HepG2 (cell line): Measurements from ENCODE around the gene ANKRD34C. TPM values are rescaled to one million over a fixed set of nuclear protein-coding genes. Genes with fewer than 3 reads are reported as not detected.

Source experiments
- BRCA1 ChIP-seq: sonication (generic); formaldehyde crosslinking; IDR thresholded peaks from 2 replicates; pipeline ENCODE4 v1.4.0; 2020; ENCODE audit warnings: missing genetic modification reagents
- CENPT ChIP-seq: sonication (generic); formaldehyde crosslinking; IDR thresholded peaks from 2 replicates; pipeline ENCODE4 v1.8.0; 2022; ENCODE audit warnings: low read depth, mild to moderate bottlenecking, moderate library complexity, missing genetic modification reagents
- EED ChIP-seq: sonication (generic); formaldehyde crosslinking; IDR thresholded peaks from 2 replicates; pipeline ENCODE4 v1.5.0; 2020; ENCODE audit warnings: mild to moderate bottlenecking, missing genetic modification reagents
- FOSL1 ChIP-seq: sonication (generic); formaldehyde crosslinking; IDR thresholded peaks from 2 replicates; pipeline ENCODE4 v1.9.0; 2021; ENCODE audit warnings: missing genetic modification reagents, borderline replicate concordance
- KDM2A ChIP-seq: sonication (generic); formaldehyde crosslinking; IDR thresholded peaks from 2 replicates; pipeline ENCODE4 v1.4.0; 2020; ENCODE audit warnings: low read depth, missing genetic modification reagents, borderline replicate concordance
- MLLT10 ChIP-seq: sonication (generic); formaldehyde crosslinking; IDR thresholded peaks from 2 replicates; pipeline ENCODE4 v1.4.0; 2020; ENCODE audit warnings: missing genetic modification reagents
- MYC ChIP-seq: sonication (generic); formaldehyde crosslinking; IDR thresholded peaks from 2 replicates; pipeline ENCODE4 v1.9.0; 2021; ENCODE audit warnings: missing genetic modification reagents, borderline replicate concordance
- ZFY ChIP-seq: sonication (generic); formaldehyde crosslinking; IDR thresholded peaks from 2 replicates; pipeline ENCODE4 v1.4.0; 2020; ENCODE audit warnings: missing genetic modification reagents
- ZNF121 ChIP-seq: sonication (generic); formaldehyde crosslinking; IDR thresholded peaks from 2 replicates; pipeline ENCODE4 v1.5.0; 2020; ENCODE audit warnings: mild to moderate bottlenecking, missing genetic modification reagents
- ZNF251 ChIP-seq: sonication (generic); formaldehyde crosslinking; IDR thresholded peaks from 2 replicates; pipeline ENCODE4 v1.9.0; 2021; ENCODE audit warnings: mild to moderate bottlenecking, missing genetic modification reagents
- ZNF629 ChIP-seq: sonication (generic); formaldehyde crosslinking; conservative IDR thresholded peaks from 2 replicates; pipeline ENCODE4 v1.5.0; 2020; ENCODE audit warnings: missing genetic modification reagents
- ZNF652 ChIP-seq: IDR thresholded peaks from 2 replicates; pipeline ENCODE4 v1.6.1; 2016; ENCODE audit warnings: low read depth, borderline replicate concordance
- ZNF724P ChIP-seq: sonication (generic); formaldehyde crosslinking; IDR thresholded peaks from 2 replicates; pipeline ENCODE4 v1.8.0; 2022; ENCODE audit warnings: missing genetic modification reagents, borderline replicate concordance
- ZNF773 ChIP-seq: sonication (generic); formaldehyde crosslinking; IDR thresholded peaks from 2 replicates; pipeline ENCODE4 v1.4.0; 2020; ENCODE audit warnings: missing genetic modification reagents, borderline replicate concordance
- polyA plus RNA-seq, 8 experiments: library from polyadenylated mRNA; depleted of rRNA in 3 of 8; stranded (reverse) in 7 of 8; unstranded in 1 of 8; fragments of >200 nt; fragmentation: Illumina TruSeq in 4 of 8; extraction: Trizol in 4 of 8; gene quantifications; 2 replicates each; pipeline versions ENCODE4 v1.2.1 to v1.2.3, GENCODE V29; 2011 to 2016; ENCODE audit warnings: low read depth in 4 of 8, missing spikeins in 1 of 8, mixed read lengths in 1 of 8; ENCODE audit not compliant: insufficient read depth in 1 of 8
- total RNA-seq, 5 experiments: library from RNA; depleted of rRNA; stranded (reverse); fragments of >200 nt; fragmentation: Illumina TruSeq; extraction: Trizol; gene quantifications; 2 replicates each; pipeline ENCODE4 v1.2.3, GENCODE V29; 2016; ENCODE audit warnings: low read depth in 1 of 5
- TF ChIP-seq, protein P1 (sequence below): sonication (generic); formaldehyde crosslinking; IDR thresholded peaks from 2 replicates; pipeline ENCODE4 v1.5.1; 2020; ENCODE audit warnings: missing genetic modification reagents, mild to moderate bottlenecking, borderline replicate concordance
- TF ChIP-seq, protein P2 (sequence below): sonication (generic); formaldehyde crosslinking; conservative IDR thresholded peaks from 2 replicates; pipeline ENCODE4 v1.8.0; 2022; ENCODE audit warnings: mild to moderate bottlenecking, moderate library complexity, missing genetic modification reagents
- TF ChIP-seq, protein P3 (sequence below): sonication (generic); formaldehyde crosslinking; IDR thresholded peaks from 2 replicates; pipeline ENCODE4 v1.4.0; 2020; ENCODE audit warnings: mild to moderate bottlenecking, missing genetic modification reagents, borderline replicate concordance
- TF ChIP-seq, protein P4 (sequence below): sonication (generic); formaldehyde crosslinking; IDR thresholded peaks from 2 replicates; pipeline ENCODE4 v1.8.0; 2022; ENCODE audit warnings: missing genetic modification reagents, mild to moderate bottlenecking, borderline replicate concordance

Gene ANKRD34C
- total and polyA plus RNA-seq, 2 of the 13 experiments (the other 11 are each of a cell fraction or from before 2014, with no cell fraction given) = not detected

DNA sequence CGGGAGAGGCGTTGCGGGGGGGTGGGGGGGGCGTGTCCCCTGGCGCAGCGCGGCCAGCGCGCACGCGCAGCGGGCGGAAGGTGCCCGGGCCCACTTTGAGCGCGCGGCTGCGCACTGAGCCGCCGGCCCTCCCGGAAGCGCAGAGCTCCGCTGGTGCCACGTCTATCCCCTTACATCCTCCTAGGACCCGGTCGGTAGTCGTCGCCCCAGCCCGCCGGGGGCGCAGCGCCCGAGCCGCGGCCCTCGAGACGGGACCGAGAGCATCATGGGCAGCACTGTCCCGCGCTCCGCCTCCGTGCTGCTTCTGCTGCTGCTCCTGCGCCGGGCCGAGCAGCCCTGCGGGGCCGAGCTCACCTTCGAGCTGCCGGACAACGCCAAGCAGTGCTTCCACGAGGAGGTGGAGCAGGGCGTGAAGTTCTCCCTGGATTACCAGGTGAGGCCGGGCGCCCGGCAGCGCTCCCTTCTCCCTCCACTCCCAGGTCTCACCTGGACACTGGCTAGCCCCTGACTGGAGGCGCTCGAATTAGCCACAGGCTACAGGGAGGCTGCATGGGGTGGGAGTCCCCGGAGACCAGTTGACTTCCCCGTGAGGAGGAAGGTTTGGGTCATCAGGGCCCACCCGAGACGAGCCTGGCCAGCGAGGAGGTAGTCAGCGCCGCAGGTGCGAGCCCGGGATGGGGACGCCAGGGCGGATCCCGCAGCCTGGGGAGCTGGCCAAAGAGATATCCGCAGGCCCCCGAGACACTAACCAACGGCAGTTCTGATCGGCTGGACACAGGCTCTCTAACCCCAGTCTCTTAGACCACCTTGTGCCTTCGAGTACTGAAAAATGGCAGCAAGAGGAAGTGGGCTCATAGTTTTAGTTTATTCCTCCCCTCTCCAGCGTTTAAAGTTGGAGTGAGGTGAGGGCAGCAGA, 28.7 kb downstream of the ANKRD34C start, which contains the start of gene TMED3 (continued):
- no peak for TF ChIP-seq ZNF773 (CRISPR knock-in tag)
- TF ChIP-seq MLLT10 (CRISPR knock-in tag) = no peak
- TF ChIP-seq ZNF629 (CRISPR knock-in tag) = no peak
- no peak for TF ChIP-seq FOSL1
- peak; percentile 82 for TF ChIP-seq ZNF251 (CRISPR knock-in tag)
- TF ChIP-seq EED (CRISPR knock-in tag) = 0 out of 2 replicates have a peak, but pooled peaks have one; percentile 44
- 0 out of 2 replicates have a peak, but pooled peaks have one; percentile 43 for TF ChIP-seq BRCA1 (CRISPR knock-in tag)
- TF ChIP-seq, protein P1, sequence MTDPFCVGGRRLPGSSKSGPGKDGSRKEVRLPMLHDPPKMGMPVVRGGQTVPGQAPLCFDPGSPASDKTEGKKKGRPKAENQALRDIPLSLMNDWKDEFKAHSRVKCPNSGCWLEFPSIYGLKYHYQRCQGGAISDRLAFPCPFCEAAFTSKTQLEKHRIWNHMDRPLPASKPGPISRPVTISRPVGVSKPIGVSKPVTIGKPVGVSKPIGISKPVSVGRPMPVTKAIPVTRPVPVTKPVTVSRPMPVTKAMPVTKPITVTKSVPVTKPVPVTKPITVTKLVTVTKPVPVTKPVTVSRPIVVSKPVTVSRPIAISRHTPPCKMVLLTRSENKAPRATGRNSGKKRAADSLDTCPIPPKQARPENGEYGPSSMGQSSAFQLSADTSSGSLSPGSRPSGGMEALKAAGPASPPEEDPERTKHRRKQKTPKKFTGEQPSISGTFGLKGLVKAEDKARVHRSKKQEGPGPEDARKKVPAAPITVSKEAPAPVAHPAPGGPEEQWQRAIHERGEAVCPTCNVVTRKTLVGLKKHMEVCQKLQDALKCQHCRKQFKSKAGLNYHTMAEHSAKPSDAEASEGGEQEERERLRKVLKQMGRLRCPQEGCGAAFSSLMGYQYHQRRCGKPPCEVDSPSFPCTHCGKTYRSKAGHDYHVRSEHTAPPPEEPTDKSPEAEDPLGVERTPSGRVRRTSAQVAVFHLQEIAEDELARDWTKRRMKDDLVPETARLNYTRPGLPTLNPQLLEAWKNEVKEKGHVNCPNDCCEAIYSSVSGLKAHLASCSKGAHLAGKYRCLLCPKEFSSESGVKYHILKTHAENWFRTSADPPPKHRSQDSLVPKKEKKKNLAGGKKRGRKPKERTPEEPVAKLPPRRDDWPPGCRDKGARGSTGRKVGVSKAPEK (CRISPR knock-in tag) = peak; percentile 22; the same call in 1 of the 2 replicates
- peak; percentile 38; the same call in 1 of the 2 replicates for TF ChIP-seq CENPT (CRISPR knock-in tag)
- TF ChIP-seq, protein P2, sequence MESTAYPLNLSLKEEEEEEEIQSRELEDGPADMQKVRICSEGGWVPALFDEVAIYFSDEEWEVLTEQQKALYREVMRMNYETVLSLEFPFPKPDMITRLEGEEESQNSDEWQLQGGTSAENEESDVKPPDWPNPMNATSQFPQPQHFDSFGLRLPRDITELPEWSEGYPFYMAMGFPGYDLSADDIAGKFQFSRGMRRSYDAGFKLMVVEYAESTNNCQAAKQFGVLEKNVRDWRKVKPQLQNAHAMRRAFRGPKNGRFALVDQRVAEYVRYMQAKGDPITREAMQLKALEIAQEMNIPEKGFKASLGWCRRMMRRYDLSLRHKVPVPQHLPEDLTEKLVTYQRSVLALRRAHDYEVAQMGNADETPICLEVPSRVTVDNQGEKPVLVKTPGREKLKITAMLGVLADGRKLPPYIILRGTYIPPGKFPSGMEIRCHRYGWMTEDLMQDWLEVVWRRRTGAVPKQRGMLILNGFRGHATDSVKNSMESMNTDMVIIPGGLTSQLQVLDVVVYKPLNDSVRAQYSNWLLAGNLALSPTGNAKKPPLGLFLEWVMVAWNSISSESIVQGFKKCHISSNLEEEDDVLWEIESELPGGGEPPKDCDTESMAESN (CRISPR knock-in tag) = peak; percentile 70; the same call in 1 of the 2 replicates
- TF ChIP-seq MYC (CRISPR knock-in tag) = peak; percentile 95
- TF ChIP-seq ZNF724P (CRISPR knock-in tag) = 0 out of 2 replicates have a peak, but pooled peaks have one; percentile 41
- TF ChIP-seq, protein P3, sequence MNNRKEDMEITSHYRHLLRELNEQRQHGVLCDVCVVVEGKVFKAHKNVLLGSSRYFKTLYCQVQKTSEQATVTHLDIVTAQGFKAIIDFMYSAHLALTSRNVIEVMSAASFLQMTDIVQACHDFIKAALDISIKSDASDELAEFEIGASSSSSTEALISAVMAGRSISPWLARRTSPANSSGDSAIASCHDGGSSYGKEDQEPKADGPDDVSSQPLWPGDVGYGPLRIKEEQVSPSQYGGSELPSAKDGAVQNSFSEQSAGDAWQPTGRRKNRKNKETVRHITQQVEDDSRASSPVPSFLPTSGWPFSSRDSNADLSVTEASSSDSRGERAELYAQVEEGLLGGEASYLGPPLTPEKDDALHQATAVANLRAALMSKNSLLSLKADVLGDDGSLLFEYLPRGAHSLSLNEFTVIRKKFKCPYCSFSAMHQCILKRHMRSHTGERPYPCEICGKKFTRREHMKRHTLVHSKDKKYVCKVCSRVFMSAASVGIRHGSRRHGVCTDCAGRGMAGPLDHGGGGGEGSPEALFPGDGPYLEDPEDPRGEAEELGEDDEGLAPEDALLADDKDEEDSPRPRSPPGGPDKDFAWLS (CRISPR knock-in tag) = no peak
- no peak for TF ChIP-seq ZNF121 (CRISPR knock-in tag)
- peak; percentile 93 for TF ChIP-seq ZFY (CRISPR knock-in tag)
- TF ChIP-seq KDM2A (CRISPR knock-in tag) = peak; percentile 87
- no peak for TF ChIP-seq ZNF652
- TF ChIP-seq, protein P4, sequence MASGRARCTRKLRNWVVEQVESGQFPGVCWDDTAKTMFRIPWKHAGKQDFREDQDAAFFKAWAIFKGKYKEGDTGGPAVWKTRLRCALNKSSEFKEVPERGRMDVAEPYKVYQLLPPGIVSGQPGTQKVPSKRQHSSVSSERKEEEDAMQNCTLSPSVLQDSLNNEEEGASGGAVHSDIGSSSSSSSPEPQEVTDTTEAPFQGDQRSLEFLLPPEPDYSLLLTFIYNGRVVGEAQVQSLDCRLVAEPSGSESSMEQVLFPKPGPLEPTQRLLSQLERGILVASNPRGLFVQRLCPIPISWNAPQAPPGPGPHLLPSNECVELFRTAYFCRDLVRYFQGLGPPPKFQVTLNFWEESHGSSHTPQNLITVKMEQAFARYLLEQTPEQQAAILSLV (CRISPR knock-in tag) = peak; percentile 88; the same call in 1 of the 2 replicates
